Loucy (cell line): Measurements from ENCODE around the gene FGD1.

ENCODE experiments used
- EZH2phosphoT487 ChIP-seq: fragments of 200-600 bp; IDR thresholded peaks from 2 replicates; pipeline ENCODE4 v1.6.1; 2018; ENCODE audit warnings: antibody characterized with exemption, mild to moderate bottlenecking, moderate library complexity, borderline replicate concordance
- TF ChIP-seq, protein P1 (sequence below): fragments of 200-600 bp; sonication (generic); conservative IDR thresholded peaks from 2 replicates; pipeline ENCODE4 v1.5.1; 2014; ENCODE audit warnings: mild to moderate bottlenecking, antibody characterized with exemption, low read length

DNA sequence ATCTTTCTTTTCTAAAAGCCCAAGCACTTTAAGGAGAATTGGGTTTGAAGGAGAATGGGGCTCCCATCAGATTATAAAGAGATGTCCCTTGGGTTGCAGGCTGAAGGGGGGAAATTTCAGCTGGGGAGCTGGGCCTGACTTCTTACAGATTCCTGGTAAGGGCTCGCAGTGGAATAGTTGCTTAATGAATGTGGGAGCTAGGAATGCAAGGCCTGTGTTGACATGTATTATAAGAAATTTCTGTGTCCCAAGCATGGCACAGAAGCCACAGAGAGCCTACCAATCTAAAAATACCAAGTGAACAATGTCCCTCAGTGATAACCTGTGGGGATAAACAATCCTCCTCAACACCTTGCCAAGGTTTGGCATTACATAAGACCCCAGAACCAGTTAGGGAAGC is 98.9 kb downstream of the FGD1 start:
- TF ChIP-seq, protein P1, sequence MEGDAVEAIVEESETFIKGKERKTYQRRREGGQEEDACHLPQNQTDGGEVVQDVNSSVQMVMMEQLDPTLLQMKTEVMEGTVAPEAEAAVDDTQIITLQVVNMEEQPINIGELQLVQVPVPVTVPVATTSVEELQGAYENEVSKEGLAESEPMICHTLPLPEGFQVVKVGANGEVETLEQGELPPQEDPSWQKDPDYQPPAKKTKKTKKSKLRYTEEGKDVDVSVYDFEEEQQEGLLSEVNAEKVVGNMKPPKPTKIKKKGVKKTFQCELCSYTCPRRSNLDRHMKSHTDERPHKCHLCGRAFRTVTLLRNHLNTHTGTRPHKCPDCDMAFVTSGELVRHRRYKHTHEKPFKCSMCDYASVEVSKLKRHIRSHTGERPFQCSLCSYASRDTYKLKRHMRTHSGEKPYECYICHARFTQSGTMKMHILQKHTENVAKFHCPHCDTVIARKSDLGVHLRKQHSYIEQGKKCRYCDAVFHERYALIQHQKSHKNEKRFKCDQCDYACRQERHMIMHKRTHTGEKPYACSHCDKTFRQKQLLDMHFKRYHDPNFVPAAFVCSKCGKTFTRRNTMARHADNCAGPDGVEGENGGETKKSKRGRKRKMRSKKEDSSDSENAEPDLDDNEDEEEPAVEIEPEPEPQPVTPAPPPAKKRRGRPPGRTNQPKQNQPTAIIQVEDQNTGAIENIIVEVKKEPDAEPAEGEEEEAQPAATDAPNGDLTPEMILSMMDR: no peak
- TF ChIP-seq EZH2phosphoT487: no peak
